Kidney (tissue), 14 donors: ENCODE measurements around the gene ITIH4. TPM values are rescaled to one million over a fixed set of nuclear protein-coding genes. Genes with fewer than 3 reads are reported as not detected.
A peak's percentile ranks its signal among the peaks of the same experiment; 100 is the strongest.

Experiments used
- DNase-seq, 5 donors: peaks; one replicate each; pipeline ENCODE4 v3.0.0-alpha.2; 2013 to 2020
- FAIRE-seq: peaks from 2 replicates; lab custom pipeline; 2012; peaks lifted over from hg19 to GRCh38; lab: Jason Lieb, UNC
- H3K27ac ChIP-seq, 2 donors: one replicate each; pipeline ENCODE4 v1.7.0; 2013; ENCODE audit warnings: low read depth in 2 of 2, low read length in 2 of 2, inconsistent platforms in 1 of 2
- H3K27me3 ChIP-seq: one replicate; pipeline ENCODE4 v1.7.1; 2013; ENCODE audit warnings: low read length, inconsistent platforms; ENCODE audit not compliant: control insufficient read depth, insufficient read depth
- H3K36me3 ChIP-seq, 3 donors: one replicate each; pipeline versions ENCODE4 v1.7.0 to v1.7.1; 2013; ENCODE audit warnings: low read length in 3 of 3, control low read depth in 1 of 3, inconsistent platforms in 1 of 3; ENCODE audit not compliant: insufficient read depth in 3 of 3, control insufficient read depth in 2 of 3
- H3K4me1 ChIP-seq, 3 donors: one replicate each; pipeline versions ENCODE4 v1.7.0 to v1.7.1; 2013; ENCODE audit warnings: low read length in 3 of 3, inconsistent platforms in 1 of 3, low read depth in 1 of 3; ENCODE audit not compliant: control insufficient read depth in 2 of 3, insufficient read depth in 2 of 3
- H3K4me3 ChIP-seq, 3 donors: one replicate each; pipeline versions ENCODE4 v1.7.0 to v1.8.1; 2013; ENCODE audit warnings: low read length in 3 of 3, control low read depth in 1 of 3, inconsistent platforms in 1 of 3
- H3K9ac ChIP-seq, 3 donors: one replicate each; pipeline versions ENCODE4 v1.7.0 to v1.7.1; 2013; ENCODE audit warnings: low read length in 3 of 3, control low read depth in 1 of 3, inconsistent platforms in 1 of 3
- H3K9me3 ChIP-seq, 3 donors: one replicate each; pipeline versions ENCODE4 v1.7.0 to v1.7.1; 2013; ENCODE audit warnings: low read length in 3 of 3, control low read depth in 1 of 3, inconsistent platforms in 1 of 3; ENCODE audit not compliant: control insufficient read depth in 2 of 3, insufficient read depth in 1 of 3
- CTCF ChIP-seq: IDR thresholded peaks from 3 replicates; pipeline ENCODE4 v1.5.1; 2012; ENCODE audit warnings: mild to moderate bottlenecking, moderate library complexity, borderline replicate concordance; ENCODE audit not compliant: insufficient read depth; ENCODE audit errors: extremely low read depth
- intact Hi-C: fragments of 100-400 bp; cut with DNase I; formaldehyde crosslinking; loops from one replicate; pipeline ENCODE4 v1.11.1; 2022
- polyA plus RNA-seq: library from polyadenylated mRNA; stranded (reverse); fragments of 350-450 nt; fragmentation: Illumina TruSeq; extraction: RNeasy Lipid Tissue Mini Kit (QIAGEN cat#74804); gene quantifications from one replicate; pipeline ENCODE4 v1.2.3, GENCODE V29; 2014; ENCODE audit warnings: low read depth, low replicate concordance; ENCODE audit not compliant: insufficient read depth
- total RNA-seq: library from RNA; stranded (reverse); fragmentation: NEBNext Ultra II Directional; extraction: Animal tissue kit (Norgen Biotek cat#: 25700); gene quantifications from one replicate; pipeline ENCODE4 v1.2.1, GENCODE V29; 2021
- donor health status: control.
- donor health status: control.
- donor health status: control.
- donor health status: control.
- donor health status: control.
- donor health status: DM: yes; HTN: yes; CAD: no.
- donor health status: Normal renal cell carcinoma (clear cell type).

The ITIH4 gene
- total and polyA plus RNA-seq, 2 donors from 2014 or later: 12.9 to 15.4 TPM

GRCh38 chr3:52783211-52783555 is 47.3 kb downstream of the ITIH4 start:
- no peak overlapping the region for H3K27ac ChIP-seq
- no peaks in the 10 kb centered on the region for H3K9me3 ChIP-seq
- intact Hi-C loops: no loop called here
- no peak for FAIRE-seq
- no peaks in the 10 kb centered on the region for H3K36me3 ChIP-seq
- H3K9ac ChIP-seq: no peak overlapping the region
- DNase-seq: no peak
- no peaks in the 10 kb centered on the region for H3K4me1 ChIP-seq
- TF ChIP-seq CTCF: no peak
- no peaks in the 10 kb centered on the region for H3K27me3 ChIP-seq
- no peak overlapping the region for H3K4me3 ChIP-seq

GRCh38 chr3:52782412-52783210 is 47.9 kb downstream of the ITIH4 start:
- Histone ChIP-seq H3K9ac (no peak overlapping the region), H3K36me3 (no peaks in the 10 kb centered on the region), H3K9me3 (no peaks in the 10 kb centered on the region), H3K4me3 (no peak overlapping the region), H3K4me1 (no peaks in the 10 kb centered on the region), H3K27ac (no peak overlapping the region), H3K27me3 (no peaks in the 10 kb centered on the region)
- intact Hi-C loops: no loop called here
- no peak for TF ChIP-seq CTCF
- DNase-seq (no peak), FAIRE-seq (no peak)

GRCh38 chr3:52781741-52782140 is 48.7 kb downstream of the ITIH4 start:
- Histone ChIP-seq H3K36me3 (no peaks in the 10 kb centered on the region), H3K4me3 (no peak overlapping the region), H3K9me3 (no peaks in the 10 kb centered on the region), H3K4me1 (no peaks in the 10 kb centered on the region), H3K27me3 (no peaks in the 10 kb centered on the region), H3K27ac (no peak overlapping the region), H3K9ac (no peak overlapping the region)
- TF ChIP-seq CTCF: no peak
- intact Hi-C loops: no loop called here
- FAIRE-seq (no peak), DNase-seq (peak in 1 of 5 donors; percentile 5)
